ENCODE results near the gene SMIM38.
A peak's percentile ranks its signal among the peaks of the same experiment; 100 is the strongest.

Gene SMIM38

GRCh38 chr11:69180726-69181125 lies 25.0 kb downstream of the SMIM38 start:
- DNase-seq (ENCODE audit: low spot score) = no peak

GRCh38 chr11:69183613-69184012 lies 27.9 kb downstream of the SMIM38 start:
- no peak for DNase-seq (ENCODE audit: low spot score)

GRCh38 chr11:69186316-69187260 lies 30.9 kb downstream of the SMIM38 start:
- DNase-seq (ENCODE audit: low spot score) = no peak

GRCh38 chr11:69187540-69188065 lies 31.9 kb downstream of the SMIM38 start:
- no peak for DNase-seq (ENCODE audit: low spot score)

- no peak for DNase-seq (ENCODE audit: low spot score)
Measured at GRCh38 chr11:69189059-69189458, 33.3 kb downstream of the SMIM38 start.

GRCh38 chr11:69190796-69191536 lies 35.2 kb downstream of the SMIM38 start:
- DNase-seq (ENCODE audit: low spot score) = no peak

GRCh38 chr11:69192301-69192721 lies 36.6 kb downstream of the SMIM38 start:
- DNase-seq (ENCODE audit: low spot score) = no peak

GRCh38 chr11:69193151-69193550 lies 37.4 kb downstream of the SMIM38 start:
- DNase-seq (ENCODE audit: low spot score) = no peak

GRCh38 chr11:69193629-69194028 lies 37.9 kb downstream of the SMIM38 start:
- DNase-seq (ENCODE audit: low spot score) = no peak

- DNase-seq (ENCODE audit: low spot score) = no peak
Measured at GRCh38 chr11:69194396-69194795, 38.7 kb downstream of the SMIM38 start.

GRCh38 chr11:69194956-69195355 lies 39.2 kb downstream of the SMIM38 start:
- DNase-seq (ENCODE audit: low spot score) = no peak

GRCh38 chr11:69195824-69196782 lies 40.4 kb downstream of the SMIM38 start:
- no peak for DNase-seq (ENCODE audit: low spot score)

GRCh38 chr11:69196783-69197169 lies 41.0 kb downstream of the SMIM38 start:
- DNase-seq (ENCODE audit: low spot score) = no peak

- no peak for DNase-seq (ENCODE audit: low spot score)
Measured at GRCh38 chr11:69198891-69199582, 43.3 kb downstream of the SMIM38 start.

GRCh38 chr11:69199583-69200315 lies 44.0 kb downstream of the SMIM38 start:
- no peak for DNase-seq (ENCODE audit: low spot score)

GRCh38 chr11:69200331-69201065 lies 44.8 kb downstream of the SMIM38 start:
- DNase-seq (ENCODE audit: low spot score) = peak; percentile 56

- no peak for DNase-seq (ENCODE audit: low spot score)
Measured at GRCh38 chr11:69201066-69201365, 45.3 kb downstream of the SMIM38 start.

GRCh38 chr11:69201764-69202370 lies 46.1 kb downstream of the SMIM38 start:
- DNase-seq (ENCODE audit: low spot score) = peak; percentile 46

GRCh38 chr11:69202511-69203221 lies 46.9 kb downstream of the SMIM38 start:
- peak; percentile 42 for DNase-seq (ENCODE audit: low spot score)

Measured in left forelimb (tissue), 1 donor.